A673 (cell line): ENCODE data around the gene STPG3.

Experiments
- CTCF ChIP-seq: fragments of 300-800, 200-600 bp; sonication (generic); conservative IDR thresholded peaks from 2 replicates; pipeline ENCODE4 v1.5.1; 2017; ENCODE audit warnings: low read depth, mild to moderate bottlenecking, antibody characterized with exemption, low read length, moderate library complexity, mixed read lengths
- EZH2 ChIP-seq: fragments of 200-600 bp; sonication (generic); IDR thresholded peaks from 2 replicates; pipeline ENCODE4 v1.6.1; 2017; ENCODE audit warnings: borderline replicate concordance, low read depth, mild to moderate bottlenecking, mixed read lengths, antibody characterized with exemption, low read length; ENCODE audit not compliant: poor library complexity, severe bottlenecking

- TF ChIP-seq CTCF (no peak), EZH2 (no peak)
Measured at GRCh38 chr9:137298401-137299202, 47.5 kb downstream of the STPG3 start.
